Upper lobe of left lung (tissue), 6 donors: ENCODE data around the gene NAP1L1. TPM values are rescaled to one million over a fixed set of nuclear protein-coding genes. Genes with fewer than 3 reads are reported as not detected.

Experiments
- ATAC-seq, 2 donors: fragments of 200-7000 bp; cut with Tn5 transposase; one replicate each; pipeline ENCODE4 v1.9.1; 2022; ENCODE audit warnings: mild to moderate bottlenecking in 2 of 2, moderate library complexity in 2 of 2; ENCODE audit not compliant: low FRiP score in 2 of 2
- DNase-seq, 2 donors: peaks; one replicate each; pipeline ENCODE4 v3.0.0-alpha.2; 2019 to 2020
- H3K27ac ChIP-seq, 4 donors: fragments of 200-600 bp; sonication (generic); one replicate each; pipeline ENCODE4 v1.5.1; 2016 to 2019
- H3K27me3 ChIP-seq, 4 donors: fragments of 200-600 bp; sonication (generic); one replicate each; pipeline ENCODE4 v1.5.1; 2017 to 2019
- H3K36me3 ChIP-seq, 4 donors: fragments of 200-600 bp; sonication (generic); one replicate each; pipeline ENCODE4 v1.5.1; 2016 to 2019
- H3K4me1 ChIP-seq, 4 donors: fragments of 200-600 bp; sonication (generic); one replicate each; pipeline ENCODE4 v1.5.1; 2018 to 2019
- H3K4me3 ChIP-seq, 4 donors: fragments of 200-600 bp; sonication (generic); one replicate each; pipeline ENCODE4 v1.5.1; 2017 to 2019; ENCODE audit warnings: mild to moderate bottlenecking in 2 of 4, moderate library complexity in 1 of 4
- H3K9me3 ChIP-seq, 4 donors: fragments of 200-600 bp; sonication (generic); one replicate each; pipeline ENCODE4 v1.5.1; 2018 to 2019
- EP300 ChIP-seq, 4 donors: sonication (generic); formaldehyde crosslinking; IDR thresholded peaks; one replicate each; pipeline ENCODE4 v1.5.1; 2017; ENCODE audit warnings: antibody characterized with exemption in 4 of 4, control low read depth in 2 of 4
- POLR2A ChIP-seq, 4 donors: fragments of 450-650 bp; IDR thresholded peaks; one replicate each; pipeline ENCODE4 v1.5.1; 2016 to 2017; ENCODE audit warnings: antibody characterized with exemption in 4 of 4, mild to moderate bottlenecking in 2 of 4
- POLR2AphosphoS5 ChIP-seq, 2 donors: sonication (generic); formaldehyde crosslinking; IDR thresholded peaks; one replicate each; pipeline ENCODE4 v1.5.1; 2017; ENCODE audit warnings: antibody characterized with exemption in 2 of 2
- WGBS, 2 donors: methylation state at CpG; one replicate each; pipeline ENCODE4 v1.1.5; 2017 to 2018; 5-methylcytosine and 5-hydroxymethylcytosine counted together
- total RNA-seq, 6 donors: library from RNA; depleted of rRNA in 4 of 6; stranded (reverse); fragments of >200 nt in 4 of 6; gene quantifications; one replicate each; pipeline versions ENCODE4 v1.1.0 to v1.2.1, GENCODE V29; 2016 to 2021
- TF ChIP-seq, protein P1 (sequence below), 6 experiments: fragments of 450-650 bp in 4 of 6; fragments of 200-600 bp in 2 of 6; sonication (generic) in 2 of 6; IDR thresholded peaks; one replicate each; pipeline ENCODE4 v1.5.1; 2016 to 2019; ENCODE audit warnings: antibody characterized with exemption in 6 of 6
- donor health status: DM: no; HTN: no; CAD: no; lungs with moderate emphysema.
- donor health status: DM: no; HTN: yes; CAD: no; lungs with severe emphysema.

Gene NAP1L1
- total RNA-seq, 6 donors from 2014 or later, result 245 to 595 (median 329) TPM

DNA sequence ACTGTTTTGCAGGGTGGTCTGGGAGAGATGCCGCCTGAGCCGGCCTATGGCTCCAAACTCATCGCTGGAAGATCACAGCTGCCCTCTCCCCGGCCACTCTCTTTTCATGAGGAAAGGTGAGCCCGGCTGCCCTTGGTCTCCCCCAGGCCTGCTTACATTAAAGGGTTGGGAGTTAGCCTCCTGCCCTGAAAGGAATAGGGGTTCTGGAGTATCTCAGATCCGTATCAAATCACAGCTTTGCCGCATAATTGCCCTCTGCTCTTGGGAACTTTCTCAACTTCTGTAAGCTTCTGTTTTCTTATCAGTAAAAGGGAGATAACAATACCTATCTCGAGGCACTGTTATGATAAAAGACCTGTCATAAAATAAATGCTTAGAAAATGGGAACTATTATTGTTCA, 70.5 kb downstream of the NAP1L1 start:
- Histone ChIP-seq H3K9me3 (no peaks in the 10 kb centered on the region), H3K27ac (no peak overlapping the region), H3K4me1 (peaks cover 0 to 18% (median 8%) of the 10 kb centered on the region in 4 donors), H3K27me3 (no peaks in the 10 kb centered on the region), H3K36me3 (no peaks in the 10 kb centered on the region), H3K4me3 (no peak overlapping the region)
- DNase-seq (no peak), ATAC-seq (no peak)
- TF ChIP-seq POLR2AphosphoS5 (IDR thresholded peaks at IDR 0.05) (no peak), EP300 (IDR thresholded peaks at IDR 0.05) (no peak), POLR2A (IDR thresholded peaks at IDR 0.05) (no peak)
- TF ChIP-seq, protein P1, sequence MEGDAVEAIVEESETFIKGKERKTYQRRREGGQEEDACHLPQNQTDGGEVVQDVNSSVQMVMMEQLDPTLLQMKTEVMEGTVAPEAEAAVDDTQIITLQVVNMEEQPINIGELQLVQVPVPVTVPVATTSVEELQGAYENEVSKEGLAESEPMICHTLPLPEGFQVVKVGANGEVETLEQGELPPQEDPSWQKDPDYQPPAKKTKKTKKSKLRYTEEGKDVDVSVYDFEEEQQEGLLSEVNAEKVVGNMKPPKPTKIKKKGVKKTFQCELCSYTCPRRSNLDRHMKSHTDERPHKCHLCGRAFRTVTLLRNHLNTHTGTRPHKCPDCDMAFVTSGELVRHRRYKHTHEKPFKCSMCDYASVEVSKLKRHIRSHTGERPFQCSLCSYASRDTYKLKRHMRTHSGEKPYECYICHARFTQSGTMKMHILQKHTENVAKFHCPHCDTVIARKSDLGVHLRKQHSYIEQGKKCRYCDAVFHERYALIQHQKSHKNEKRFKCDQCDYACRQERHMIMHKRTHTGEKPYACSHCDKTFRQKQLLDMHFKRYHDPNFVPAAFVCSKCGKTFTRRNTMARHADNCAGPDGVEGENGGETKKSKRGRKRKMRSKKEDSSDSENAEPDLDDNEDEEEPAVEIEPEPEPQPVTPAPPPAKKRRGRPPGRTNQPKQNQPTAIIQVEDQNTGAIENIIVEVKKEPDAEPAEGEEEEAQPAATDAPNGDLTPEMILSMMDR (IDR thresholded peaks at IDR 0.05), result no peak
- WGBS, 2 donors, result 86 to 88% methylated on average over 8 of the region's 8 CpGs

DNA sequence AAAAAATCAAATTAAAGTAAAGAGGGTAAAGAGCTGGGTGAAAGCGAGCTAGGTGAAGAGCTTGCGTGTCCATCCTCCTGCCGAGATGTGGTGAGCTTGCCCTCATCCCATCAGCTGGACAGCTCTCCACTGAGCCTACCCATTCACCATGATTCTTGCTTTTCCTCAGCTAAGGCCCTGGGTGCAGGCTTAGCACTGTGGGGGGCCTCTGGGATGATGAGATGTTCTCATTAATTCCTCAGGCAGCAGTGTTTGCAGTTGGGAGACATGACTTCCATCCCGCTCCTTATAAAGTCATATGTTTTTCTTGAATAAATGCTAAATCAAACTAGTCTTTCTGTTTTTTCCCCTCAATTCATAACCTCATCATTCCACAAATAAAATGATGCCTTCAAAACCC, 70.9 kb downstream of the NAP1L1 start:
- DNase-seq (no peak), ATAC-seq (no peak)
- Histone ChIP-seq H3K4me3 (no peak overlapping the region), H3K36me3 (no peaks in the 10 kb centered on the region), H3K9me3 (no peaks in the 10 kb centered on the region), H3K4me1 (peaks cover 0 to 15% (median 7%) of the 10 kb centered on the region in 4 donors), H3K27ac (no peak overlapping the region), H3K27me3 (no peaks in the 10 kb centered on the region)
- TF ChIP-seq, protein P1 (IDR thresholded peaks at IDR 0.05), result no peak
- TF ChIP-seq POLR2AphosphoS5 (IDR thresholded peaks at IDR 0.05), result no peak
- no peak for TF ChIP-seq EP300 (IDR thresholded peaks at IDR 0.05)
- TF ChIP-seq POLR2A (IDR thresholded peaks at IDR 0.05), result no peak
- WGBS, 2 donors, result 89 to 94% methylated on average over 4 of the region's 4 CpGs

DNA sequence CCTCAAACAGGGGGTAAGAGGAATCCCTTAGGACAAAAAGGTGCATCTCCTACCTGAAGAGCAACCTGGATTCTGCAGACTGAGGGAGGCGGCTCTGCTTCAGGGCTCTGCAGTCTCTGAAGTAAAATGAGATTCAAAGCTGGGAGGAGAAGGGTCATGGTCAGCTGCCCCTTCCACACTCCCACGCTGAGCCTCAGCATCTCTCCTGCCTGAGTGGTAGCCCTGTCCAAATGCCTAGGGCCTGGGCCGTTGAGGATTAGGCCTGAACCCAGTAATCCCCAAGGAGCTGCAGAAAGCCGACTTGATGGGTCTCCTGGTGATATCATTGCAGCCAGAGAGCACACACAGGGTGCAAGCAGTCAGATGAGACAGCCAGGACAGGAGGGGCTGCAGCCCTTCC, 71.8 kb downstream of the NAP1L1 start:
- DNase-seq (no peak), ATAC-seq (no peak)
- H3K27ac ChIP-seq, result no peak overlapping the region
- H3K36me3 ChIP-seq, result no peaks in the 10 kb centered on the region
- no peaks in the 10 kb centered on the region for H3K27me3 ChIP-seq
- no peak overlapping the region for H3K4me3 ChIP-seq
- peaks cover 0 to 6% (median 0%) of the 10 kb centered on the region in 4 donors for H3K4me1 ChIP-seq
- no peaks in the 10 kb centered on the region for H3K9me3 ChIP-seq
- 92 to 100% methylated on average over 2 to 4 of the region's 4 CpGs for WGBS, 2 donors
- TF ChIP-seq POLR2AphosphoS5 (IDR thresholded peaks at IDR 0.05) (no peak), POLR2A (IDR thresholded peaks at IDR 0.05) (no peak), EP300 (IDR thresholded peaks at IDR 0.05) (no peak)
- TF ChIP-seq, protein P1 (IDR thresholded peaks at IDR 0.05), result no peak

DNA sequence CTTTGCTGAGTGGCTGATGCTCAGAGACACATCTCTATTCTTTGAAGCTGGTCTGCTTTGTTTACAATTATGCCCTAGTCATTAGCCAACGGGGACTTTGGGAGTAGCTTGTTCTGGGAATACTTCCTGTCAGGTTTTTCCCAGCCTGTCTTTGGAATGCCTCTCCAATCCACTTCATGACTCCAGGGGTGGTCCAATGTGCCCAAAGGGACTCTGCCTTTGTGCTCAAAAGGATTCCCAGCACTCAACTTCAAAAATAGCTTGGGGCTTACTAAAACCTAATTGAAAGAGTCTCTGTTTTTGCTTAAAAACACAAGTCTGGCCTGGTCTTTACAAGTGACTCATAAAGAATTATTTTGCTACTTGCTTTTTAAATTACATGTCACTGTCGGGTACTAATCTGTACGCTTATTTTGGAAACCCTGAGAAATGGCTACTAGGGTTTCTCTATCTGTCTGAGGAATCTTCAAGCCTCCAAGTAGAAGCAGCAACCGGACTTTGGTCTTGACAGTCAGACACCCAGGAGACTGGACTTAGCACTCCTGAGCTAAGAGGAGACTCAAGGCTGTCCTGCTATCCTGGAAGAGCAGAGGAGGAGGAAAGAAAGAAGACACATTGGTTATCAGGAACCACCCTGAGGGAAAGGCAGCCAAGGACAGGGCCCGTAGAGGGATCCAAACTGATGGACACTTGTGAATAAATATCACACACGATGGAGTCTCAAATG, 73.6 kb downstream of the NAP1L1 start:
- DNase-seq (no peak), ATAC-seq (no peak)
- Histone ChIP-seq H3K36me3 (no peaks in the 10 kb centered on the region), H3K4me3 (no peak overlapping the region), H3K9me3 (no peaks in the 10 kb centered on the region), H3K27ac (no peak overlapping the region), H3K4me1 (peaks cover 0 to 6% (median 0%) of the 10 kb centered on the region in 4 donors), H3K27me3 (no peaks in the 10 kb centered on the region)
- TF ChIP-seq POLR2A (IDR thresholded peaks at IDR 0.05), result no peak
- peak in 1 of 4 donors; percentile 27 for TF ChIP-seq EP300 (IDR thresholded peaks at IDR 0.05)
- WGBS, 2 donors, result 85 to 86% methylated on average over 6 of the region's 6 CpGs

DNA sequence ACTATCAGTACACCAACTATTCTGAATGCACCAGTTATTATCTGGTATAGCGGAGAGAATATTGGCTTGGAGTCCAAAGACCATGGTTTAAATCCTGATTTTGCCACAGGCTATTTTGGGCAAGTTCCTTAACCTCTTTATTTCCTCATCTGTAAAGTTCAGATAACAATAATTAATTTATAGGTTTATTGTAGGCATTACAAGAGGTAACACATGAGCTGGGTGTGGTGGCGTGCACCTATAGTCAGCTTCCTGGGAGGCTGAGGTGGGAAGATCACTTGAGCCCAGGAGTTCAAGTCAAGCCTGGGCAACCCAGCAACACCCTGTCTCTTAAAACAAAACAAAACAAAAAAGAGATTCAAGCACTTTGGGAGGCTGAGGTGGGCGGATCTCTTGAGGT, 76.1 kb downstream of the NAP1L1 start:
- WGBS, 2 donors, result 97 to 98% methylated on average over 3 of the region's 3 CpGs

More for the DNA sequence above, 76.1 kb downstream of the NAP1L1 start:
- H3K4me1 ChIP-seq, result peaks cover 0 to 6% (median 0%) of the 10 kb centered on the region in 4 donors
- no peak overlapping the region for H3K4me3 ChIP-seq
- TF ChIP-seq, protein P1 (IDR thresholded peaks at IDR 0.05), result no peak
- TF ChIP-seq EP300 (IDR thresholded peaks at IDR 0.05) (no peak), POLR2AphosphoS5 (IDR thresholded peaks at IDR 0.05) (no peak), POLR2A (IDR thresholded peaks at IDR 0.05) (no peak)
- DNase-seq (no peak), ATAC-seq (no peak)
- no peaks in the 10 kb centered on the region for H3K27me3 ChIP-seq
- no peaks in the 10 kb centered on the region for H3K9me3 ChIP-seq
- H3K27ac ChIP-seq, result no peak overlapping the region
- no peaks in the 10 kb centered on the region for H3K36me3 ChIP-seq
